IMR-90 (cell line): Measurements from ENCODE around the gene UNK. TPM values are rescaled to one million over a fixed set of nuclear protein-coding genes. Genes with fewer than 3 reads are reported as not detected.

Source experiments
- ATAC-seq: fragments of 200-7000 bp; cut with Tn5 transposase; 2 replicates; pipeline ENCODE4 v1.9.1; 2020; ENCODE audit warnings: low read depth, mild to moderate bottlenecking, moderate library complexity
- BruUV-seq: library from RNA; stranded (reverse); fragments of 400-500 nt; replicated peaks from 2 replicates; lab custom pipeline; 2021; lab: Mats Ljungman, UMichigan
- CTCF ChIA-PET: fragments of 300-600 bp; formaldehyde crosslinking; extraction: SDS; loops from one replicate; lab custom pipeline; 2021; ENCODE audit warnings: antibody characterized with exemption; lab: Yijun Ruan, JAX
- POLR2A ChIA-PET: fragments of 300-600 bp; sonication (Branson Sonifier 250); formaldehyde crosslinking; loops from one replicate; lab custom pipeline; 2022; ENCODE audit warnings: antibody characterized with exemption; ENCODE audit not compliant: unreplicated experiment; lab: Charles Lee
- DNase-seq: peaks from one replicate; pipeline ENCODE4 v3.0.0; 2013
- H2AFZ ChIP-seq: replicated peaks from 2 replicates; pipeline ENCODE3; 2013; ENCODE audit warnings: low read length, mild to moderate bottlenecking; ENCODE audit not compliant: poor library complexity
- H2AK5ac ChIP-seq: 2 replicates; pipeline ENCODE4 v1.6.1; 2013; ENCODE audit warnings: low read depth, low read length, inconsistent platforms
- H2AK9ac ChIP-seq: replicated peaks from 2 replicates; pipeline ENCODE3; 2013; ENCODE audit warnings: mild to moderate bottlenecking, low read depth, low read length, moderate library complexity; ENCODE audit not compliant: poor library complexity
- H2BK120ac ChIP-seq: 2 replicates; pipeline ENCODE4 v1.6.1; 2013; ENCODE audit warnings: low read depth, low read length, inconsistent platforms
- H2BK15ac ChIP-seq: 3 replicates; pipeline ENCODE4 v1.6.1; 2013; ENCODE audit warnings: low read depth, low read length, inconsistent platforms
- H2BK20ac ChIP-seq: 2 replicates; pipeline ENCODE4 v1.6.1; 2013; ENCODE audit warnings: low read depth, mild to moderate bottlenecking, inconsistent platforms, low read length, moderate library complexity
- H2BK5ac ChIP-seq: 2 replicates; pipeline ENCODE4 v1.6.1; 2013; ENCODE audit warnings: mild to moderate bottlenecking, low read depth, low read length, inconsistent platforms; ENCODE audit not compliant: poor library complexity, severe bottlenecking
- H3K14ac ChIP-seq: replicated peaks from 2 replicates; pipeline ENCODE4 v1.6.1; 2013; ENCODE audit warnings: low read depth, low read length, inconsistent platforms
- H3K18ac ChIP-seq: 2 replicates; pipeline ENCODE4 v1.6.1; 2013; ENCODE audit warnings: low read depth, low read length, control low read depth
- H3K23ac ChIP-seq: 2 replicates; pipeline ENCODE4 v1.6.1; 2013; ENCODE audit warnings: low read depth, low read length, inconsistent platforms
- H3K27ac ChIP-seq: 2 replicates; pipeline ENCODE4 v1.5.1; 2013; ENCODE audit warnings: mild to moderate bottlenecking, control low read depth, low read length; ENCODE audit not compliant: insufficient read depth
- H3K27me3 ChIP-seq: 2 replicates; pipeline ENCODE4 v1.6.1; 2013; ENCODE audit warnings: low read length; ENCODE audit not compliant: control insufficient read depth, insufficient read depth
- H3K36me3 ChIP-seq: 2 replicates; pipeline ENCODE4 v1.6.1; 2013; ENCODE audit warnings: low read length, mixed read lengths; ENCODE audit not compliant: control insufficient read depth, insufficient read depth
- H3K4ac ChIP-seq: 2 replicates; pipeline ENCODE4 v1.6.1; 2013; ENCODE audit warnings: low read depth, low read length, inconsistent platforms
- H3K4me1 ChIP-seq: 2 replicates; pipeline ENCODE4 v1.6.1; 2013; ENCODE audit warnings: low read length, mixed read lengths; ENCODE audit not compliant: control insufficient read depth, insufficient read depth
- H3K4me2 ChIP-seq: 2 replicates; pipeline ENCODE4 v1.6.1; 2013; ENCODE audit warnings: low read depth, mild to moderate bottlenecking, control low read depth, low read length, moderate library complexity
- H3K4me3 ChIP-seq: 2 replicates; pipeline ENCODE4 v1.5.1; 2013; ENCODE audit warnings: low read depth, mild to moderate bottlenecking, control low read depth, low read length, moderate library complexity; ENCODE audit not compliant: insufficient read depth
- H3K56ac ChIP-seq: 2 replicates; pipeline ENCODE4 v1.6.1; 2013; ENCODE audit warnings: low read length, inconsistent platforms; ENCODE audit not compliant: insufficient read depth; ENCODE audit errors: extremely low read depth
- H3K79me1 ChIP-seq, 2 experiments: 2 replicates each; pipeline ENCODE4 v1.6.1; 2013; ENCODE audit warnings: low read length in 2 of 2, inconsistent platforms in 1 of 2, low read depth in 1 of 2
- H3K9ac ChIP-seq: 2 replicates; pipeline ENCODE4 v1.6.1; 2013; ENCODE audit warnings: low read depth, low read length, control low read depth
- H3K9me1 ChIP-seq: 2 replicates; pipeline ENCODE4 v1.6.1; 2013; ENCODE audit warnings: low read length, inconsistent platforms; ENCODE audit not compliant: insufficient read depth
- H3K9me3 ChIP-seq: 2 replicates; pipeline ENCODE4 v1.6.1; 2013; ENCODE audit warnings: low read length; ENCODE audit not compliant: control insufficient read depth, insufficient read depth
- H4K20me1 ChIP-seq: 2 replicates; pipeline ENCODE4 v1.6.1; 2013; ENCODE audit warnings: low read length, inconsistent platforms; ENCODE audit not compliant: insufficient read depth
- H4K5ac ChIP-seq: 2 replicates; pipeline ENCODE4 v1.6.1; 2013; ENCODE audit warnings: mild to moderate bottlenecking, low read depth, low read length, control low read depth
- H4K8ac ChIP-seq, 2 experiments: 2 replicates each; pipeline ENCODE4 v1.6.1; 2013; ENCODE audit warnings: low read depth in 2 of 2, low read length in 2 of 2, control low read depth in 1 of 2, inconsistent platforms in 1 of 2
- H4K91ac ChIP-seq: 2 replicates; pipeline ENCODE4 v1.6.1; 2013; ENCODE audit warnings: low read depth, low read length, inconsistent platforms; ENCODE audit not compliant: insufficient read depth
- MXI1 ChIP-seq: IDR thresholded peaks from 2 replicates; pipeline ENCODE4 v1.6.1; 2012; ENCODE audit warnings: low read depth, mild to moderate bottlenecking, low read length, moderate library complexity, borderline replicate concordance
- NFE2L2 ChIP-seq: fragments of 150-350 bp; IDR thresholded peaks from 2 replicates; pipeline ENCODE4 v1.6.1; 2016; ENCODE audit warnings: low read depth, mild to moderate bottlenecking, low read length
- RFX5 ChIP-seq: IDR thresholded peaks from 2 replicates; pipeline ENCODE4 v1.8.0; 2012; ENCODE audit warnings: low read depth, mild to moderate bottlenecking, low read length, moderate library complexity
- WGBS, 2 experiments: methylation state at CpG; one replicate each; pipeline versions ENCODE4 v1.1.5 to v1.1.7; 2013; ENCODE audit warnings: missing lambda C conversion rate in 2 of 2; ENCODE audit not compliant: insufficient read length in 1 of 2; ENCODE audit errors: extremely low coverage in 2 of 2; 5-methylcytosine and 5-hydroxymethylcytosine counted together
- dilution Hi-C: fragments of 300-500 bp; cut with HindIII; formaldehyde crosslinking; loops from one replicate; pipeline ENCODE4 v1.14.3; 2018; ENCODE audit warnings: low sequenced_read_pairs; ENCODE audit not compliant: unreplicated experiment
- in situ Hi-C: fragments of 300-500 bp; cut with MboI; formaldehyde crosslinking; loops from 3 replicates; pipeline ENCODE4 v1.14.3; 2019; ENCODE audit warnings: low sequenced_read_pairs, inconsistent platforms, mixed read lengths
- intact Hi-C: fragments of 100-400 bp; cut with micrococcal nuclease; formaldehyde crosslinking; loops from 2 replicates; pipeline ENCODE4 v1.10.0; 2022
- polyA plus RNA-seq, 3 experiments: library from polyadenylated mRNA; depleted of rRNA; stranded (reverse); fragments of >200 nt; gene quantifications; 2 replicates each; pipeline ENCODE4 v1.2.3, GENCODE V29; 2012; ENCODE audit warnings: low replicate concordance in 1 of 3
- total RNA-seq: library from RNA; depleted of rRNA; stranded (reverse); fragments of >200 nt; gene quantifications from 2 replicates; pipeline ENCODE4 v1.2.3, GENCODE V29; 2012
- TF ChIP-seq, protein P1 (sequence below): fragments of 150-350 bp; IDR thresholded peaks from 2 replicates; pipeline ENCODE4 v1.6.1; 2017; ENCODE audit warnings: mild to moderate bottlenecking, antibody characterized with exemption, low read length, low read depth

Gene UNK
- total and polyA plus RNA-seq, 2 of the 4 experiments (the other 2 are of a cell fraction), result 15.4 to 17.3 TPM

GRCh38 chr17:75737133-75737962, 47.3 kb upstream of the UNK start (continued):
- TF ChIP-seq MXI1, result no peak

DNA sequence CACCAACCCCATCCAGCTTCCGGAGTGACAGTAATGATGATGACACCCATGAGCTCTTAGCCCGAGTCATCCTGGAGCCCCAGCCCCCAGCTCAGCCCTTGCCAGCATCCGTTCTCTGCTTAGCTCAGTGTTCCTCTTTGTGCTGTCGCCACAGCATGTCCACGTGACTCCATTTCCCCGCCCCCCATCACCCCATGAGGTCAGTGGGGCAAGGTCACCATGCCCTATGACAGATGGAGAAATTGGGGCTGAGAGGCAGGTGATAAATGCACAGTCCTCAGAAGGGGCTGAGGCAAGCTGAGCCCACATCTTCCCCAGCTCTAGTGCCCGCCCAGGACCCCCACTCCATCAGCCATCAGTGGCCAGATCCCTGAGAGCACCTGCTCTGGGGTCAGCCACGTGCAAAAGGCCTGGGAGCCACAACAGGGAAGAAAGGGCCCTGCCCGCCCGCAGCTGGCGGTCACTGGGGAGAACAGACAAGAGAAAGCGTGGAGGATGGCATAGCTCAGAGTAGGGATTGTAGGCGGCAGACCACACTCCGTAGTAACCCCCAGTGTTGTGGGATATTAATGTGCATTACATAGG, 46.3 kb upstream of the UNK start:
- Histone ChIP-seq H2BK120ac (no peak overlapping the region), H3K4me2 (no peak overlapping the region), H3K79me1 (no peaks in the 10 kb centered on the region), H3K14ac (no peak overlapping the region), H3K18ac (no peak overlapping the region), H3K27me3 (peaks cover 2% of the 10 kb centered on the region; the same call in 1 of the 2 replicates), H4K5ac (no peak overlapping the region), H2BK5ac (no peak overlapping the region), H2AFZ (peak overlapping the region; percentile 33), H4K91ac (no peak overlapping the region), H2BK20ac (no peak overlapping the region), H3K9me1 (no peaks in the 10 kb centered on the region), H3K36me3 (no peaks in the 10 kb centered on the region), H3K27ac (no peak overlapping the region), H4K8ac (no peak overlapping the region), H3K9me3 (no peaks in the 10 kb centered on the region), H3K4ac (no peak overlapping the region), H2AK9ac (no peak overlapping the region), H3K9ac (no peak overlapping the region), H3K4me3 (no peak overlapping the region), H3K23ac (no peak overlapping the region), H3K4me1 (no peaks in the 10 kb centered on the region), H2BK15ac (no peak overlapping the region), H3K56ac (no peak overlapping the region), H2AK5ac (no peak overlapping the region), H4K20me1 (no peaks in the 10 kb centered on the region)
- 63% methylated on average over 7 of the region's 14 CpGs; no CpG with 5 or more reads in 1 of the 2 experiments for WGBS, 2 experiments
- POLR2A ChIA-PET, result interaction anchor here (0.6 kb wide), 2 partner anchors 61 to 122 kb away, joined by 3 to 10 read pairs; no protein-coding TSS in a partner anchor
- in situ Hi-C loops (no loop called here), dilution Hi-C loops (no loop called here), intact Hi-C loops (no loop called here)
- no TSS peak for BruUV-seq
- CTCF ChIA-PET, result interaction anchor here (1.0 to 1.8 kb wide), 3 partner anchors 9 to 104 kb away, joined by 3 to 9 read pairs (median 3); no protein-coding TSS in a partner anchor
- TF ChIP-seq, protein P1, sequence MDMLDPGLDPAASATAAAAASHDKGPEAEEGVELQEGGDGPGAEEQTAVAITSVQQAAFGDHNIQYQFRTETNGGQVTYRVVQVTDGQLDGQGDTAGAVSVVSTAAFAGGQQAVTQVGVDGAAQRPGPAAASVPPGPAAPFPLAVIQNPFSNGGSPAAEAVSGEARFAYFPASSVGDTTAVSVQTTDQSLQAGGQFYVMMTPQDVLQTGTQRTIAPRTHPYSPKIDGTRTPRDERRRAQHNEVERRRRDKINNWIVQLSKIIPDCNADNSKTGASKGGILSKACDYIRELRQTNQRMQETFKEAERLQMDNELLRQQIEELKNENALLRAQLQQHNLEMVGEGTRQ, result peak; percentile 67; the same call in 1 of the 2 replicates
- TF ChIP-seq RFX5, result no peak
- TF ChIP-seq NFE2L2, result 0 out of 2 replicates have a peak, but pooled peaks have one; percentile 12
- ATAC-seq, result no peak; the same call in 1 of the 2 replicates
- DNase-seq, result peak; percentile 27
